ENCODE data around the gene CDKAL1. TPM values are rescaled to one million over a fixed set of nuclear protein-coding genes. Genes with fewer than 3 reads are reported as not detected.

The CDKAL1 gene
- total RNA-seq, 1 donor from 2014 or later, result 8.4 TPM

DNA sequence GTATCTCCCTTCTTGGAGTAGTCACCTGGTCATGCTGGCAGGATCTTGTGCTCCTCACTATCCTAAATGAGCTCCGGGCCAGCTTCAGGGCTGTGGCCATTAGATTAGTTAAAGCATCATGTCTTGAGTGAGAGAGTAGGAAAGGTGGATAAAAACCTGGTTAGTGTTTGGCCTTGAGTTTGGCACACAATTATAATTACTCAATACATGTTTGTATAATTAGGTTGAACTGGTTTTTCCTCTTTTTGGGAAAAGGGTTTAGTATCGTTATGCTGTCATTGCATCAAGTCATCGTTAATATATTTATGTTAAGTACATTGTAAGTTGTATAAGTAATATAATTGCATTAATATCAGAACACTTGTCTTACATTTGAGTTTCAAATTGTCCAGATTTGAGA is 126.3 kb downstream of the CDKAL1 start:
- intact Hi-C loops (cut with DNase I), result no loop called here
- no peak for DNase-seq (ENCODE audit: low spot score)

DNA sequence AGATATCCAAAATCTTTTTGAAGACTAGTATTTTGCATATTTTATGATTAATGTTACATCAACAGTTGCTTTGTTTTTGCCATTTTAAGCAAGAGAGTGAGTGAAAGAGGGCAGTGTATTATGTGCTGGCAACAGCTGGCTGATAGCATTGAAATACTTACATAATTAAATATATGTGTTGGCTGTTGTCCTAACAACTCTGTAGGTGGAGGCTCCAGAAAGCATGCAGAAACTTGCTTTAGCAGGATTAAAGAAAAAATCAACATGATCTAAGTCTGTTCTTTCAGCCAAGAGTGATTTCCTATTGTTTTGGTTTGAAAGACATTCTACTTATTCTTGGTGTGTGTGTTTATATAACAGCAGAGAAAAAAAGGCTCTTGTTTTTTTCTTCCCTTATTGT is 127.5 kb downstream of the CDKAL1 start:
- no peak for DNase-seq (ENCODE audit: low spot score)
- intact Hi-C loops (cut with DNase I), result no loop called here

DNA sequence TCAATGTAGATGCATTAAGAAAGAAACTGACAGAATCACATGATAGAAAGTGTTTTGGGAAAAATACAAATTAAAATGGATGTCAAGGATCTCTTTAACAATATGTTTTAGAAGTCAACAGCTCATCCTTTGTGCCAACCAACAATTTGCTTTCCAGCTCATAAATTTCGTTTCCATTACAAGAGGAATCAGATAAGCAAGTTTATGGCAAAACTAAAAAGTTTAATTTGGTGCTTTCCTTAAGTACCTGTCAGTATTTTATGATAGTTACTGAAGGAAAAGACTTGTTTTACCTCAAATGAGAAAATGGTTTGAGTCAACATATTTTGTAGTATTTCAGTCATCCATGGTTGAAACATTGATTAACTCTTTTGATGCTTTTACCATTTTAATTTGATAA is 130.0 kb downstream of the CDKAL1 start:
- intact Hi-C loops (cut with DNase I), result no loop called here
- no peak for DNase-seq (ENCODE audit: low spot score)

DNA sequence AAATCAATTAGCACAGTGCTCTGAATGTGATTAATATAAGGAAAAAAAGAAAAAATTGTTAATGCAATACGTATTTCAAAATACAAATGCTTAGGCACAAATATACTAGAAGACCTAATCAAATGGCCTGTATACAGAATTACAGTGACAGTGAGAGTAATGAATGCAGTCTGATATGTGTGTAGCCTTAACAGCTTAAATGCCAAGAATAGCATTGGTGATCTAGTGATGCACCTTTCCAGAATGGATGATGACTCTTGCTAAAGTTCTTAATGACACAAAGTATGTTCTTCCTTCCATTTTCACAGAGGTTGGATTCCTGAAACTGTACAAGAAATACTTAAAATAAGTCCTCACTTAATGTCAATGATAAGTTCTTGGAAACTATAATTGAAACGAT is 131.0 kb downstream of the CDKAL1 start:
- intact Hi-C loops (cut with DNase I), result no loop called here
- no peak for DNase-seq (ENCODE audit: low spot score)

DNA sequence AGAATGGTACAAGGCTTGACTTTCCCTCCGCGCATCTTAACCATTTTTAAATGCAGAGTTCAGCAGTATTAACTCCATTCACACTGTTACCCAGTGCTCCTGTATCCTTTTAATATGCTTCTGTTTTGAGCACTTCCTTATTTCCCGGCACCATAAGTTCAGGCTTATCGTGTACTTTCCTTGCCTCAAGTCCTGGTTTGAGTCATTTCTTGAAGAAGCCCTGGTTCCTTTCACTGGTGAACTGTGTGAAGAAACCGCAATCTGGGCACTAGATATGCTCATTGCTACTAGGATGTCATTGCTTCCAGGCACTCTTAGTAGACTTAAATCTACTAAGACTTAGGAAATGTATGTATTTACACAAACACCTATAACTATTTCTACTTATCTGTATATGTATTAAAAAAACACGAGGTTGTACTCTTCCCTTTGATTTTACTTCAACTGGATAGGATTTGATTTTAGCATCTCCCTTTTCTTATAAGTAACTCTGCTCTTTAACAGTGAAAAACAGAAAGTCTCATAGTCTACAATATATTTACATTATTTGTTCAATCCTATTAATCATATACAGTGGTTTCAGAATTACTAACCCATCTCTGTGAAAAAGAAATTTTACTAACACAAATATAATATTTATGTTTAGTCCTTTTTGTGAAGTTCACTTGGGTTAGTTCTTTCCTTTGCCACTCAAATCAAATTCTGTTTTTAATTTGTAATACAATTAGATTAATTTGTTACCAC is 135.5 kb downstream of the CDKAL1 start:
- intact Hi-C loops (cut with DNase I), result no loop called here
- no peak for DNase-seq (ENCODE audit: low spot score)

DNA sequence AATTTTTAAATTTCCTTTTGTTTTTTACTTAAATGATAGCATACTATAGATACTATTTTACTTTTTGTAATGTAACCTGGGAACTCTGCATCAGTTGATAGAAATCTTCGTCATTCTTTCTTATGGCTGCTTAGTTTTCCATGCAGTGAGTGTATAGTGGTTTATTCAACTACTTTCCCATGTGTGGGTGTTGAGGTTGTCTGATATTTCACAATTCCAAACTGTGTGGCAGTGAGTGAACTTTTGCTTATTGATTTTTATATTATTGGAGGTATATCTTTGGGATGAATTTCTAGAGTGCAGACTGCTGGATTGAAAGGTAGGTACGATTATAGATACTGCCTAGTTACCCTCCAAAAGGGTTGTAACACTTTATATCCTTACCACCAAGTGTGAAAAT is 136.5 kb downstream of the CDKAL1 start:
- intact Hi-C loops (cut with DNase I), result no loop called here
- DNase-seq (ENCODE audit: low spot score), result no peak

DNA sequence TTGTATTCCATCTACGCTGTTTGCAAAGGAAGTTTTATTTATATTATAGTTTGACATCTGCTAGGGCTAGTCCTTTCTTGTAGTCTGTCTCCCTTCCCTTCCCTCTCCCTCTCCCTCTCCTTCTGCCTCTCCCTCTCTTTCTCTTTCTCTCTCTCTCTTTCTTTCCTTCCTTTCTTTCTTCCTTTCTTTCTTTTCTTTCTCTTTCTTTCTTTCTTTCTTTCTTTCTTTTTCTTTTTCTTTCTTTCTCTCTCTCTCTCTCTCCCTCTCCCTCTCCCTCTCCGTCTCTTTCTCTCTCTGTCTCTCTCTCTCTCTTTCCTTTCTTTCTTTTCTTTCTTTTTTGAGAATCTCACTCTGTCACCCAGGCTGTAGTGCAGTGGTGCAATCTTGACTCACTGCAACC is 137.8 kb downstream of the CDKAL1 start:
- intact Hi-C loops (cut with DNase I), result no loop called here

DNA sequence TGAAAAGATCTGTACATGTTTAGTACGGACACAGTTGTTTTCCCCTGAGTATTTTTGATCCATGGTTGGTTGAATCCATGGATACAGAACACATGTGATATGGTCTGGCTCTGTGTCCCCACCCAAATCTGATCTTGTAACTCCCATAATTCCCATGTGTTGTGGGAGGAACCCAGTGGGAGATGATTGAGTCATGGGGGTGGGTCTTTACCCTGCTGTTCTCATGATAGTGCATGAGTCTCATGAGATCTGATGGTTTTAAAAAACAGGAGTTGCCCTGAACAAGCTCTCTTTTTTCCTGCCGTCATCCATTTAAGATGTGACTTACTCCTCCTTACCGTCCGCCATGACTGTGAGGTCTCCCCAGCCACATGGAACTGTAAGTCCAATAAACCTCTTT is 139.2 kb downstream of the CDKAL1 start:
- intact Hi-C loops (cut with DNase I), result no loop called here

More for the DNA sequence above, 137.8 kb downstream of the CDKAL1 start:
- no peak for DNase-seq (ENCODE audit: low spot score)

DNA sequence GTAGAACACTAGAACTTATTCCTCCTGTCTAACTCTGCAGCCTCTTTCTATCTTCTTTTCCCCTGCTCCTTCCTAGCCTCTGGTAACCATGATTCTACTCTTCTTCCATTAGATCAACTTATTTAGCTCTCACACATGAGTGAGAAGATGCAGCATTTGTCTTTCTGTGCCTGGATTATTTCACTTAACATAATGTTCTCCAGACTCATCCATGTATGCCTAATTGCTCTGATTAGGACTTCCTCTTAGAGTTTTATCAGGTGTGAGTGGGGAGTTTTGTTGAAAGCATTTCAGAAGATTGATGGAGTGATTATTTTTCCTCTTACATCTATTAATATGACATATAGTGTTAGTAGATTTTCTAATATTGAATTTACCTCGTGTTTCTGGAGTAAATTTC is 140.4 kb downstream of the CDKAL1 start:
- intact Hi-C loops (cut with DNase I), result no loop called here
- no peak for DNase-seq (ENCODE audit: low spot score)

More for the DNA sequence above, 139.2 kb downstream of the CDKAL1 start:
- no peak for DNase-seq (ENCODE audit: low spot score)

DNA sequence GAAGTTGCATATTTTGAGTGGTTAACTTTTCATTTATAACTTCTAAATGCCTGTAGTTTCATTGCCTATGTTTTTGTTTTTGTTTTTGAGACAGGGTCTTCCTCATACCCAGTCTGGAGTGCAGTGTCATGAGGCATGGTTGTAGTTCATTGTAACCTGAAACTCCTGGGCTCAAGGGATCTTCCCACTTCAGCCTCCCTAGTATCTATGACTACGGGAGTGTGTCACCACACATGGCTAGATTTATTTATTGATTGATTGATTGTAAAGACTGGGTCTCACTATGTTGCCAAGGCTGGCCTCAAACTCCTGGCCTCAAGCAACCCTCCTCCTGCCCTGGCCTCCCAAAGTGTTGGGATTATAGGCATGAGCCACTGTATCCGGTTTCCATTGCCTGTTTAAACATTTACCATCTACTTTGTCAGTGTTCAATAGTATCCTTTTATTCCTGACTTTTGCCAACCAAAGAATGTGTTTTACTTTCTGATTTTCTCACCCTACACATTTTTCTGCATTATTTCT is 144.6 kb downstream of the CDKAL1 start:
- no peak for DNase-seq (ENCODE audit: low spot score)
- intact Hi-C loops (cut with DNase I), result no loop called here

DNA sequence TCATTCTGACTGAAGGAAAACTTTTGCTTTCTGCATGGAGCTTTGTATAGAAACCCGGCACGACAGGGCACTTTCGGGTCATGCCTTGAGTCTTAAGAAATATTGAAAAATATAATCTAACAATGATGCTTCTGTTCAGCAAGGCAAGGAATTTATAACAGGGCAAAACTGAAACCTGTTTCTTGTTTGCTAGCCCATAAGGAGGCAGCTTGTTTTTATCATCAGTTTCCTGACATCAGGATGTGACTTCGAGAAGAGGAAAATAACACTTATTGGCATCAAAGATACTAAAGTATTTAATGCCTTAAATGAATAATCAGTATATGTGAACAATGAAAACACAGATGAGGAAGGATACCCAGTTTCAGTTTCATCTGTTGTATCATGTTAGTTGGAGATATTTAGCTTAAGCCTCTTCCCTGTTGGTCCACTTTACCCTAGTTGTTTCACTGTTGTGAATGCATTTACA is 146.5 kb downstream of the CDKAL1 start:
- intact Hi-C loops (cut with DNase I), result no loop called here

DNA sequence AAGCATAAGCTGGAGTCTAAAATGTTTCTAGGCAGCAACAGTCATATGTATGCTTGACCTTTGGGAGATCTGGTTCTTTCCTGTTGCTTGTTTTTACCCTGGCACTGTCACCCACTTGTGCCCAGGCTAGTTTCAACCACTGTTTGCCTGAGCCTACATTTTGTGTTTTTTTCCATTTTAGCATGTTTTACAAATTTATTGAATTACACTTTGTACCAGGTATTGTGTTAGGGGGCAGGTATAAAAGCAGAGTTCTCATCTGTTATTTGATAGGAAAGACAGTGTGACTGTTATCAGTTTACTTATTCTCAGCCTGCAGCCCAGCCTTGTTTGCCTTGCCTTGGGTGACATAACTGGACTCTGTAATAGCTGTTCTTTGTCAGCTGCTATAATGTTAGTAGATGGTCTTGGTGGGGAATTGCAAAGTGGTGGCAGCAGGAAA is 147.0 kb downstream of the CDKAL1 start:
- intact Hi-C loops (cut with DNase I), result no loop called here
- DNase-seq (ENCODE audit: low spot score), result no peak

More for the DNA sequence above, 146.5 kb downstream of the CDKAL1 start:
- no peak for DNase-seq (ENCODE audit: low spot score)

DNA sequence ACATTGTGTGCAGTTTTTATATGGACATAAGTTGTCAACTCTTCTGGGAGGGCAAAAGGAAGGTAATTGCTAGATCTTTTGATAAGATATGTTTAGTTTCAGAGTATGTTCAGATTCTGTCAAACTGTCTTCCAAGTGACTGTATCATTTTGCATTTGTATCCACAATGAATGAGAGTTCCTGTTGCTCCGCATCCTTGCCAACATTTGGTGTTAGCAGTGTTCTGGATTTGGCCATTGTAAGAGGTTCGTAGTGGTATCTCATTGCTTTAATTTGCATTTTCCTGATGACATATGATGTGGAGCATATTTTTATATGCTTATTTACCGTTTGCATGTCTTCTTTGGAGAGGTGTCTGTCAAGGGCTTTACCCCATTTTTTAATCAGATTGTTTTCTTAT is 150.2 kb downstream of the CDKAL1 start:
- intact Hi-C loops (cut with DNase I), result no loop called here
- DNase-seq (ENCODE audit: low spot score), result no peak

DNA sequence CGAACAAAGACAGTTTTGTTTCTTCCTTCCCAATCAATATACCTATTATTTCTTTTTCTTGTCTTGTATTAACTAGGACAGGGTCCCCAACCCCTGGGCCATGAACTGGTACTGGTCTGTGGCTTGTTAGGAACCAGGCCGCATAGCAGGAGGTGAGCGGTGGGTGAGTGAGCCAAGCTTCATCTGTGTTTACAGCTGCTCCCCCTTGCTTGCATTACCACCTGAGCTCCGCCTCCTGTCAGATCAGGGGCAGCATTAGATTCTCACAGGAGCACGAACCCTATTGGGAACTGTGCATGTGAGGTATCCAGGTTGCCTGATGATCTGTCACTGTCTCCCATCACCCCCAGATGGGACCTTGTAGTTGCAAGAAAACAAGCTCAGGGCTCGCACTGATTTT is 151.9 kb downstream of the CDKAL1 start:
- intact Hi-C loops (cut with DNase I), result no loop called here
- DNase-seq (ENCODE audit: low spot score), result no peak

DNA sequence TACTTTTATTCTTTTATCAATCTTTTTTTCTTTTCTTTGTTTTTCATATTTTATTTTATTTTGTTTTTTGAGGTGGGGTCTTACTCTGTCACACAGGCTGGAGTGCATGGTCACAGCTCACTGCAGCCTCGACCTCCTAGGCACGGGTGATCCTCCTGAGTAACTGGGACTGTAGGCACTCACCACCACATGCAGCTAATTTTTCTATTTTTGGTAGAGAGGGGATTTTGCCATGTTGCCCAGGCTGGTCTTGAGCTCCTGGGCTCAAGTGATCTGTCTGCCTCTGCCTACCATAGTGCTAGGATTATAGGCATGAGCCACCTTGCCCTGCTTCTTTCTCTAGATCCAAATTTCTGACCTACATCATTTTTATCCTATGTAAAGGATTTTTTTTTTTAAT is 153.2 kb downstream of the CDKAL1 start:
- intact Hi-C loops (cut with DNase I), result no loop called here
- DNase-seq (ENCODE audit: low spot score), result no peak

DNA sequence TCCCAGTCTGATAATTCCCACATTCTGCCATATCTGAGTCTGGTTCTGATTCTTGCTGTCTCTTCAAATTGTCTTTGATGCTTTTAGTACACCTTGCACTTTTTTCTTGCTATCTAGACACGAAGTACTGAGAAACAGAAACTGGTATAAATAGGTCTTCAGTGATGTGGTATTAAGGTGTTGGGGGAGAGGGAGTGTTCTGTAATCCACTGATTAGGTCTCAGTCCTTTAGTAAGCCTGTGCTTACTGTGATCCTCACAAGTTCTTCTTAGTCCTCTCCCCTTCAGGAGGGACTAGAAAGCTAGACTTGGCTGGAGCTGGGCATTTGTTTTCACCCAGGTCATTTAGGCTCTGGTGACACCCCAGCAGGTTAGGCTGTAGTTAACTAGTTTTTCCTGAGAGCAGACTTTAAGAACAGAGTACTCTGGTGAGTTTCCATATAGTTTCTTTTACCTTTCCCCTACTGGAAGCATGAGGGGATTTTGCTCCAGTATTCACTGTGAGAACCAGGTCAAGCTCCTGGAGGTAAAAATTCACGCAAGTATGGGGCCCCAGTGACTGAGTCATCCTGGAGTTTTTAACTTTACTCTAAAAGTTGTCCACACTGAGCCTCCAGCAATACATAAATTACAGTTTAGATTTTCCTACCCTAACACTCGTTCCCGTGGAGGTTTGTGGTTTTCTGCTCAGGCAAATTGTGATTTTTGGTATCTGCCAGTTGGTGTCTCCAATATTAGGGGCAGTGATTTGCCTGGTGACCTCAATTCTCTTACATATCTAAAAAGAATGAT is 154.6 kb downstream of the CDKAL1 start:
- DNase-seq (ENCODE audit: low spot score), result no peak
- intact Hi-C loops (cut with DNase I), result no loop called here

DNA sequence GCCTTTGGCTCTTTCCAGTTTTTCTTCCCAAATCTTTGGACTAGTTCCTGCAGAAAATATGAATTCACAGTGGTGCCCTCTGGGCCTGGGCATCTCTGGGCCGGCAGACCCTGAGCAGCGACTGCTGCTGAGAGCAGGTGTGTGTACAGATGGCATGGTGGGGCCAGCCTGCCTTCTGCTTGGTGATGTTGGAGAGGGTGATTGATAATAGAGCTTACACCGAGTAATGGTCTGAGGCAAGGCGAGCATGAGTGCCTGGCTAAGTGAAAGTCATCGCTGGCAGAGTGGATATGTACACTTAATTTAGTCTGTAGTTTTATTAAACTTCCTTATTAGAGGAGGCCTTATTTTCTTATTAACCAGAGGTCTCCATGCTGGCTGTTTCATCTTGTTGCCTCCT is 156.9 kb downstream of the CDKAL1 start:
- intact Hi-C loops (cut with DNase I), result no loop called here

DNA sequence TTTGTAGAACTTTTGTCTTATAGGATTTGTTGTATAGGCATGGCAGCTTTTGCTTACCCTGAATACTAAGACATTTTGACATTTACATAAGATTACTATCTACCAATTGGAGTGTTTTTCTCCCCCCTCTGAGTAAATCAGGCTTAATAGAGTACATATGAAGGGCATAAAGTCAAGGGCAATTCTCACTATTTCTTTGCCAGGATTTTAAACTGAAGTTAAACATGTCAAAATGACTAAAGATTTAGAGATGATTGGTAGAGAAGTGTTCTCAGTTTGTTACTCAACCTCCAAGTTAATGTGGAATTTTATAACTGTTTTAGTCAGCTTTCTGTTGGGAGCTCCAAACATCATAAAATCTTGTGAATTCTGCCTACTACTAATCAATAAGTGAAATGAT is 157.8 kb downstream of the CDKAL1 start:
- intact Hi-C loops (cut with DNase I), result no loop called here
- DNase-seq (ENCODE audit: low spot score), result no peak

More for the DNA sequence above, 156.9 kb downstream of the CDKAL1 start:
- DNase-seq (ENCODE audit: low spot score), result no peak

DNA sequence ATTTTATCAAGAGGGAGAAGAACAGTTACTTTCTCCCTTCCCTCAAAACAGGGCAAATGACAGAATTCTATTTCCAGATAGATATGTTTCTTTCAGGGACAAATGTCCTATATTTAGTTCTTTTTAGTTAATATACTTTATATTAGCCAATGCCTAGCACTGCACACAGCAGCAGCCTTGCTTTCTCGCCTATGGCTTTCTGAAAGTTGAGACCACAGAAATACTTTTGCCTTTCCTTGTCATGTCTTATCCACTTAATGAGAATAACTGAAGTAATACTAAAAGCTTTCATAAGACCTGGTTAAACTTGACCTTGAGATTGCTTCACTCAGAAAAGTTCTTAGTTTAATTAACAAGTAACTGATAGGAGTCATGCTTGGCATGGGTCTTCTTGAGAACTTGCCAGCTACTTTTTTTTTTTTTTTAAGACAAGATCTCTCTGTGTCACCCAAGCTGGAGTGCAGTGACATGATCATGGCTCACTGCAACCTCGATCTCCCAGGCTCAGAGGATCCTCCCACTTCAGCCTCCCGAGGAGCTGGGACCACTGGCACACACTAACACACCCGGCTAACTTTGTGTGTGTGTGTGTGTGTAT is 159.3 kb downstream of the CDKAL1 start:
- no peak for DNase-seq (ENCODE audit: low spot score)
- intact Hi-C loops (cut with DNase I), result no loop called here

DNA sequence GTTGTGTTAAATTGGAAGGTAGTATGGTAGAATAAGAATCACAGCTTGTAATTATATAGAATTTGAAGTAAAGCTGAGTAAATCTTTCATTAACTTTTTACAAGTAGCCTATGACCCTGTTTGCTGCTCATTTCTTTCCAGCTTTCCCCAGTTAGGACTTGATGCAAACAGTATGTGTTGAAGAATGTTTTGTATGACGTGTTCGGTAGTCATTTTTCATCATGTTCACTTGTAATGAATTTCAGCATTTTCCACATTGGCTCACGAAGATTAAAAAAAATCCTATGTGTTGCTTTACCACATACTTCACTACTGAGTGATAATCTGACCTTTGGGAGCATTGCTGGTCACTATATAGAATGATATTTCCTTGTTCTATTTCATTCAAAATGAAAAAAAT is 162.4 kb downstream of the CDKAL1 start:
- no peak for DNase-seq (ENCODE audit: low spot score)
- intact Hi-C loops (cut with DNase I), result no loop called here
